H1 (cell line): ENCODE results near the gene C1orf21. TPM values are rescaled to one million over a fixed set of nuclear protein-coding genes. Genes with fewer than 3 reads are reported as not detected.

Experiments used
- CTCF ChIA-PET: fragments of 300-600 bp; sonication (Branson Sonifier 250); formaldehyde crosslinking; loops from one replicate; lab custom pipeline; 2021; ENCODE audit not compliant: partially characterized antibody; lab: Charles Lee
- POLR2A ChIA-PET: fragments of 300-600 bp; sonication (Branson Sonifier 250); formaldehyde crosslinking; loops from one replicate; lab custom pipeline; 2021; ENCODE audit warnings: inconsistent platforms; ENCODE audit not compliant: partially characterized antibody; lab: Charles Lee
- DNase-seq, 2 experiments: peaks; one replicate each; pipeline versions ENCODE4 v3.0.0 to v3.0.0-alpha.2; 2010 to 2022; ENCODE audit warnings: low spot score in 2 of 2, low read depth in 1 of 2, mixed read lengths in 1 of 2
- FAIRE-seq: peaks from 2 replicates; lab custom pipeline; 2011; peaks lifted over from hg19 to GRCh38; lab: Jason Lieb, UNC
- H2AFZ ChIP-seq: 2 replicates; pipeline ENCODE4 v1.8.1; 2012; ENCODE audit warnings: low read length, inconsistent platforms
- H2AK5ac ChIP-seq: 2 replicates; pipeline ENCODE4 v1.6.1; 2013; ENCODE audit warnings: low read depth, low read length
- H2BK120ac ChIP-seq: replicated peaks from 2 replicates; pipeline ENCODE3; 2013; ENCODE audit warnings: low read depth, low read length, inconsistent platforms
- H2BK12ac ChIP-seq: 2 replicates; pipeline ENCODE4 v1.6.1; 2013; ENCODE audit warnings: low read depth, low read length
- H2BK15ac ChIP-seq: 2 replicates; pipeline ENCODE4 v1.6.1; 2013; ENCODE audit warnings: low read length
- H2BK20ac ChIP-seq: 2 replicates; pipeline ENCODE4 v1.6.1; 2013; ENCODE audit warnings: low read length
- H2BK5ac ChIP-seq: 2 replicates; pipeline ENCODE4 v1.6.1; 2013; ENCODE audit warnings: low read depth, low read length
- H3K14ac ChIP-seq: 2 replicates; pipeline ENCODE4 v1.6.1; 2013; ENCODE audit warnings: inconsistent platforms; ENCODE audit not compliant: insufficient read length
- H3K18ac ChIP-seq: 2 replicates; pipeline ENCODE4 v1.6.1; 2013; ENCODE audit warnings: low read length; ENCODE audit errors: extremely low read depth
- H3K23ac ChIP-seq: 2 replicates; pipeline ENCODE4 v1.6.1; 2013; ENCODE audit warnings: inconsistent platforms; ENCODE audit not compliant: insufficient read length
- H3K23me2 ChIP-seq: 2 replicates; pipeline ENCODE4 v1.6.1; 2013; ENCODE audit warnings: low read depth, low read length
- H3K27ac ChIP-seq: 2 replicates; pipeline ENCODE4 v1.6.1; 2011; ENCODE audit warnings: low read depth, low read length, inconsistent platforms
- H3K27me3 ChIP-seq, 4 experiments: replicated peaks in 1 of 4; 1 replicate in 1 of 4; 2 replicates in 3 of 4; pipeline versions ENCODE4 v1.6.1 to v1.8.1; 2011 to 2013; ENCODE audit warnings: low read length in 3 of 4, mild to moderate bottlenecking in 3 of 4, inconsistent platforms in 2 of 4, mixed read lengths in 2 of 4, moderate library complexity in 1 of 4; ENCODE audit not compliant: control insufficient read depth in 3 of 4, insufficient read depth in 3 of 4; ENCODE audit errors: extremely low read depth in 1 of 4
- H3K36me3 ChIP-seq, 4 experiments: 2 replicates each; pipeline versions ENCODE4 v1.6.1 to v1.8.1; 2011 to 2013; ENCODE audit warnings: mild to moderate bottlenecking in 4 of 4, low read length in 3 of 4, moderate library complexity in 2 of 4, control low read depth in 1 of 4, inconsistent platforms in 1 of 4; ENCODE audit not compliant: insufficient read depth in 4 of 4, control insufficient read depth in 2 of 4
- H3K4ac ChIP-seq: replicated peaks from 2 replicates; pipeline ENCODE3; 2013; ENCODE audit warnings: low read length, low read depth, mixed read lengths, inconsistent platforms; ENCODE audit not compliant: insufficient read length
- H3K4me1 ChIP-seq, 4 experiments: replicated peaks in 1 of 4; 1 replicate in 1 of 4; 2 replicates in 3 of 4; pipeline versions ENCODE4 v1.6.1 to v1.8.1; 2011 to 2013; ENCODE audit warnings: low read length in 3 of 4, inconsistent platforms in 2 of 4, mixed read lengths in 1 of 4; ENCODE audit not compliant: insufficient read depth in 4 of 4, control insufficient read depth in 3 of 4
- H3K4me2 ChIP-seq, 2 experiments: 2 replicates each; pipeline versions ENCODE4 v1.6.1 to v1.8.1; 2011 to 2013; ENCODE audit warnings: low read depth in 2 of 2, low read length in 2 of 2, control low read depth in 1 of 2, inconsistent platforms in 1 of 2, mild to moderate bottlenecking in 1 of 2; ENCODE audit not compliant: insufficient read depth in 1 of 2
- H3K4me3 ChIP-seq, 4 experiments: fragments of 200-600, 300-600 bp in 1 of 4; sonication (generic), shearing (Covaris generic), sonication (Bioruptor Twin) in 1 of 4; 2 replicates each; pipeline versions ENCODE4 v1.5.1 to v1.8.1; 2011 to 2016; ENCODE audit warnings: low read length in 4 of 4, low read depth in 3 of 4, control low read depth in 2 of 4, inconsistent platforms in 2 of 4, mild to moderate bottlenecking in 2 of 4, mixed read lengths in 1 of 4, moderate library complexity in 1 of 4; ENCODE audit not compliant: insufficient read depth in 2 of 4; ENCODE audit errors: extremely low read depth in 1 of 4
- H3K56ac ChIP-seq: replicated peaks from 2 replicates; pipeline ENCODE3; 2013; ENCODE audit warnings: low read depth, mild to moderate bottlenecking, mixed read lengths, low read length, inconsistent platforms; ENCODE audit not compliant: insufficient read length
- H3K79me1 ChIP-seq: 2 replicates; pipeline ENCODE4 v1.6.1; 2013; ENCODE audit warnings: low read depth, low read length, control low read depth
- H3K79me2 ChIP-seq, 2 experiments: 2 replicates each; pipeline versions ENCODE4 v1.6.1 to v1.8.1; 2012 to 2013; ENCODE audit warnings: low read length in 2 of 2, mild to moderate bottlenecking in 2 of 2, inconsistent platforms in 1 of 2; ENCODE audit not compliant: insufficient read depth in 2 of 2, control insufficient read depth in 1 of 2
- H3K9ac ChIP-seq, 4 experiments: replicated peaks in 1 of 4; 1 replicate in 1 of 4; 2 replicates in 3 of 4; pipeline versions ENCODE4 v1.6.1 to v1.8.1; 2011 to 2013; ENCODE audit warnings: low read depth in 3 of 4, low read length in 3 of 4, control low read depth in 2 of 4, mild to moderate bottlenecking in 2 of 4, moderate library complexity in 2 of 4, inconsistent platforms in 1 of 4; ENCODE audit errors: extremely low read depth in 1 of 4
- H3K9me3 ChIP-seq, 2 experiments: 2 replicates each; pipeline versions ENCODE4 v1.6.1 to v1.8.1; 2012 to 2013; ENCODE audit warnings: mild to moderate bottlenecking in 2 of 2, moderate library complexity in 2 of 2, control low read depth in 1 of 2, inconsistent platforms in 1 of 2, low read depth in 1 of 2, low read length in 1 of 2, mixed read lengths in 1 of 2; ENCODE audit not compliant: insufficient read depth in 2 of 2
- H4K20me1 ChIP-seq, 2 experiments: replicated peaks in 1 of 2; 2 replicates each; pipeline versions ENCODE3 to v1.8.1; 2011 to 2013; ENCODE audit warnings: inconsistent platforms in 2 of 2, low read length in 2 of 2, mild to moderate bottlenecking in 1 of 2; ENCODE audit not compliant: insufficient read depth in 2 of 2, control insufficient read depth in 1 of 2
- H4K5ac ChIP-seq: 2 replicates; pipeline ENCODE4 v1.6.1; 2013; ENCODE audit warnings: low read length, low read depth, mixed read lengths, inconsistent platforms; ENCODE audit not compliant: insufficient read length
- H4K8ac ChIP-seq: 2 replicates; pipeline ENCODE4 v1.8.0; 2013; ENCODE audit warnings: mild to moderate bottlenecking, moderate library complexity, low read length, inconsistent platforms; ENCODE audit not compliant: insufficient read depth; ENCODE audit errors: extremely low read depth
- H4K91ac ChIP-seq: replicated peaks from 2 replicates; pipeline ENCODE3; 2013; ENCODE audit warnings: low read length, mixed read lengths, inconsistent platforms; ENCODE audit not compliant: insufficient read length
- RBBP5 ChIP-seq: IDR thresholded peaks from 2 replicates; pipeline ENCODE4 v1.7.1; 2012; ENCODE audit warnings: low read depth, mild to moderate bottlenecking, inconsistent platforms, low read length, moderate library complexity, borderline replicate concordance
- SRF ChIP-seq: IDR thresholded peaks from 2 replicates; pipeline ENCODE4 v1.6.1; 2011; ENCODE audit warnings: mild to moderate bottlenecking, low read depth, low read length, moderate library complexity
- WGBS, 2 experiments: shearing (Covaris generic) in 1 of 2; methylation state at CpG; one replicate each; pipeline versions ENCODE4 v1.1.6 to v1.1.7; 2013 to 2015; ENCODE audit warnings: low lambda C conversion rate in 2 of 2, mixed read lengths in 2 of 2, inconsistent platforms in 1 of 2, low coverage in 1 of 2, missing lambda C conversion rate in 1 of 2; ENCODE audit not compliant: insufficient replicate concordance in 2 of 2, insufficient coverage in 1 of 2, insufficient read length in 1 of 2; ENCODE audit errors: extremely low coverage in 1 of 2, missing lambda C conversion rate in 1 of 2; 5-methylcytosine and 5-hydroxymethylcytosine counted together
- polyA plus RNA-seq, 7 experiments: library from polyadenylated mRNA; depleted of rRNA in 3 of 7; stranded (reverse) in 5 of 7; unstranded in 2 of 7; fragments of >200 nt in 5 of 7; fragments of 200-250 nt in 2 of 7; gene quantifications; 1 replicate in 5 of 7; 2 replicates in 1 of 7; 4 replicates in 1 of 7; pipeline versions ENCODE4 v1.2.1 to v1.2.3, GENCODE V29; 2011 to 2013; ENCODE audit warnings: missing spikeins in 2 of 7, mixed read lengths in 2 of 7
- total RNA-seq: library from RNA; stranded (reverse); fragmentation: NEBNext Ultra II Directional; extraction: Animal tissue kit (Norgen Biotek cat#: 25700); gene quantifications from 2 replicates; pipeline ENCODE4 v1.2.1, GENCODE V29; 2021

The C1orf21 gene
- total and polyA plus RNA-seq, 2 of the 8 experiments (the other 6 are each of a cell fraction or from before 2014, with no cell fraction given) = 16.6 to 51.0 TPM

GRCh38 chr1:184399192-184399847, 12.5 kb downstream of the C1orf21 start:
- peak overlapping the region in 1 of 2 experiments; percentile 23; a peak in 1 of 4 replicates for H3K4me2 ChIP-seq
- no peak overlapping the region for H2BK12ac ChIP-seq
- no peak overlapping the region for H3K4ac ChIP-seq
- H2BK120ac ChIP-seq = no peak overlapping the region
- H2BK15ac ChIP-seq = no peak overlapping the region
- H3K79me1 ChIP-seq = peaks cover 3% of the 10 kb centered on the region
- no peak for DNase-seq
- no peaks in the 10 kb centered on the region for H3K27me3 ChIP-seq
- POLR2A ChIA-PET = interaction anchor here (1.2 kb wide), 1 partner anchor 12 kb away, joined by 4 read pairs; the partner anchor contains the start of gene C1orf21
- H4K20me1 ChIP-seq = peaks cover 0 to 7% of the 10 kb centered on the region in 2 experiments
- H3K79me2 ChIP-seq = peaks cover 12 to 99% of the 10 kb centered on the region in 2 experiments; a peak in 3 of 4 replicates
- H2BK5ac ChIP-seq = no peak overlapping the region
- FAIRE-seq = peak; percentile 39
- no peak overlapping the region for H4K8ac ChIP-seq
- no peak overlapping the region for H3K23ac ChIP-seq
- no peak overlapping the region for H2AK5ac ChIP-seq
- H4K5ac ChIP-seq = no peak overlapping the region
- TF ChIP-seq RBBP5 = no peak
- peak; percentile 68 for TF ChIP-seq SRF
- H3K23me2 ChIP-seq = no peaks in the 10 kb centered on the region
- H3K14ac ChIP-seq = no peak overlapping the region
- WGBS, 2 experiments = 64% methylated on average over 5 of the region's 5 CpGs; no CpG with 5 or more reads in 1 of the 2 experiments
- H3K18ac ChIP-seq = no peak overlapping the region
- H3K36me3 ChIP-seq = no peaks in the 10 kb centered on the region
- CTCF ChIA-PET = interaction anchor here (0.6 to 2.2 kb wide), 9 partner anchors 15 to 903 kb away, joined by 3 to 9 read pairs (median 4); no protein-coding TSS in a partner anchor
- no peaks in the 10 kb centered on the region for H3K9me3 ChIP-seq
- H3K56ac ChIP-seq = no peak overlapping the region
- H3K4me3 ChIP-seq = no peak overlapping the region
- H2BK20ac ChIP-seq = no peak overlapping the region
- H2AFZ ChIP-seq = no peak overlapping the region
- H3K4me1 ChIP-seq = peaks cover 0 to 6% (median 2%) of the 10 kb centered on the region in 4 experiments; a peak in 2 of 7 replicates
- H3K27ac ChIP-seq = no peak overlapping the region
- no peak overlapping the region for H3K9ac ChIP-seq
- H4K91ac ChIP-seq = no peak overlapping the region
